ENCODE measurements around the gene OR2H2. TPM values are rescaled to one million over a fixed set of nuclear protein-coding genes. Genes with fewer than 3 reads are reported as not detected.

OR2H2 gene
- polyA plus RNA-seq, 1 donor: 0.03 TPM

DNA sequence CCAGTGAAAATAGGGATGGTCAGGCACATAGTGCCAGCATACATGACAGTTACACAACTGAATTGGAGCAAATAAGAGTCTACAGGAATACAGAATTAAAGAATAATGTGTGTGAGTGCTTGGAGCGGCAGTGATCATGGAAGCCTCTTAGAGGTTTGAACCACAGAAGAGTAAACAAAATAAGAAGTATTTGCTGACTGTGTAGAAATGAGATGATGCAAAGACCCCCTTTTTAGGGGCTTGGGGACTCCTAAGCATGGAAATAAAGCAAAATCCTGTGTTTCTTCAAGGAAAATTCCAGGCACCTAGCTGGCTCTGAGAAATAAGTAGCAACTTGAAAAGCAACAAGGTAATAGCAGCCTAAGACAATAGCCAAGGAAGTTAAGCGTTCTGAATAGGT, 6.8 kb downstream of the OR2H2 start:
- Histone ChIP-seq H3K4me1 (ENCODE audit: control insufficient read depth, insufficient read depth, low read length) (no peaks in the 10 kb centered on the region), H3K4me3 (ENCODE audit: low read length) (no peak overlapping the region), H3K27ac (ENCODE audit: low read length) (no peak overlapping the region), H3K36me3 (ENCODE audit: control insufficient read depth, insufficient read depth, low read length) (no peaks in the 10 kb centered on the region), H3K27me3 (ENCODE audit: control insufficient read depth, insufficient read depth, low read length) (no peaks in the 10 kb centered on the region), H3K9me3 (ENCODE audit: control insufficient read depth, low read depth, low read length) (no peaks in the 10 kb centered on the region)
- WGBS (ENCODE audit: insufficient coverage, low lambda C conversion rate): 81% methylated on average over 2 of the region's 2 CpGs
- DNase-seq: no peak

DNA sequence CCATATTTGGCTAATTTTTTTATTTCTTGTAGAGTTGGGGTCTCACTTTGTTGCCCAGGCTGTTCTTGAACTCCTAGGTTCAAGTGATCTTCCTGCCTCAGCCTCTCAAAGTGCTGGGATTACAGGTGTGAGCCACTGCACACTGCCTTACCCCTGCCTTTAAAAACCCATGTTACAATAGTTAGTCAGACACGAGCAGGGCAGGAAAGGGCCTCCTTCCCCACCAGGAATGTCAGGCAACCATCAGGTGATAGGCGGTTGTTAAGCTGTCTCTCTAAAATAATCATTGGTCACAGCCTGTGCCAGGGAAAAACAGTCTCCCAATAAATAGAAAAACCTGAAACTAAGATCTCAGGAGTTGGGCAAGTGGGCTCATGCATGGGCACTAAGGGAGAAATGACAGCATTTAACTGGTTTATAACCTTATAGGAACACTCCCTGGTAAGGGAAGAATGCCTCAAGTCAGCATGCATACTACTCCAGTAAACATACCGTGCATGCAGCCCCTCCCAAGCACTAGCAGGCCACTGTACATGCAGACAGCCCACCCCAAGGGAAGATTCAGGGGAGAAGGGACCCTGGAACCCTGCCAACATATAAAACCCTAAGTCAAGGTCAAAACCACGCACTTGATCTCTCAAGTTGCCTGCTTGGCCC, 8.4 kb downstream of the OR2H2 start:
- DNase-seq: no peak
- WGBS (ENCODE audit: insufficient coverage, low lambda C conversion rate): 40% methylated on average over 1 of the region's 4 CpGs
- Histone ChIP-seq H3K4me1 (ENCODE audit: control insufficient read depth, insufficient read depth, low read length) (no peaks in the 10 kb centered on the region), H3K4me3 (ENCODE audit: low read length) (no peak overlapping the region), H3K9me3 (ENCODE audit: control insufficient read depth, low read depth, low read length) (no peaks in the 10 kb centered on the region), H3K27me3 (ENCODE audit: control insufficient read depth, insufficient read depth, low read length) (no peaks in the 10 kb centered on the region), H3K27ac (ENCODE audit: low read length) (no peak overlapping the region), H3K36me3 (ENCODE audit: control insufficient read depth, insufficient read depth, low read length) (no peaks in the 10 kb centered on the region)

DNA sequence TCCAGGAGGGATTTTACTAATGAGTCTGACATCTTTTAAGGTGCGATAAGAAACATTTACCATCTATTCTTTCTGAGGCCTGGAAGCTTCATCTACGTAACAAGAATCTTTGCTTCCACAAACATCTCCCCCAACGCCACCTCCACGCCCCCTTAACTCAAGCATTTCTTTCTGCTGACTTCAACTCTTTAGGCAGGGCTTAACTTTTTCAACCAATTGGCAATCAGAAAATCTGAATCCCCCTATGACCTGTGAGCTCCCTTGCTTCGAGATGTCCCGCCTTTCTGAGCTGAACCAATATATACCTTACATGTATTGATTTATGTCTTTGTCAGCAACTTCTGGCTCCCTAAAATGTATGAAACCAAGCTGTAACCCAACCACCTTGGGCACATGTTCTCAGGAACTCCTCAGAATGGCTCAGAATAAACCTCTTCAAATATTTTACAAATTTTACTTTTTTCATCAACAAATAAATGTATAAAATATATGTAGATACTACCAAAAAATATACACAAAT, 11.5 kb downstream of the OR2H2 start:
- Histone ChIP-seq H3K27ac (ENCODE audit: low read length) (no peak overlapping the region), H3K4me3 (ENCODE audit: low read length) (no peak overlapping the region), H3K4me1 (ENCODE audit: control insufficient read depth, insufficient read depth, low read length) (no peaks in the 10 kb centered on the region), H3K27me3 (ENCODE audit: control insufficient read depth, insufficient read depth, low read length) (no peaks in the 10 kb centered on the region), H3K36me3 (ENCODE audit: control insufficient read depth, insufficient read depth, low read length) (no peaks in the 10 kb centered on the region), H3K9me3 (ENCODE audit: control insufficient read depth, low read depth, low read length) (no peaks in the 10 kb centered on the region)
- WGBS (ENCODE audit: insufficient coverage, low lambda C conversion rate): 100% methylated on average over 1 of the region's 6 CpGs
- no peak for DNase-seq

DNA sequence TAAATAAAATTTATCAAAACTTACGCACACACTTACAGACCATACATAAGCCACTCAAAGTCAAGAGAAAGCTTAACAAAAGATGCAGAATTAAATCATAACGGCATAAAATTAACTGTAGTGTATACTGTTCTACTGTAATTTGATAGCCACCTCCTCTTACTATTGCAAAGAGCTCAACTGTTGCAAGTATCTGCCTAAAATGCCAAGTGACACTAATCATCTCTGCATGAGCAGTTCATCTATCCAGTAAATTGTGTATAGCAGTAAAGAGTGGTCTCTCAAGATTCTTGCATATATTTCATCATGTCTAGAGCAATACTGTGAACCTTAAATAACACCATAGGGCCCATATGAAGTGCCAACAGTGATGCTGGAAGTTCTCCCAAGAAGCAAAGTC, 12.3 kb downstream of the OR2H2 start:
- no peaks in the 10 kb centered on the region for H3K9me3 ChIP-seq (ENCODE audit: control insufficient read depth, low read depth, low read length)
- no peaks in the 10 kb centered on the region for H3K27me3 ChIP-seq (ENCODE audit: control insufficient read depth, insufficient read depth, low read length)
- H3K4me3 ChIP-seq (ENCODE audit: low read length): no peak overlapping the region
- no peaks in the 10 kb centered on the region for H3K36me3 ChIP-seq (ENCODE audit: control insufficient read depth, insufficient read depth, low read length)
- H3K4me1 ChIP-seq (ENCODE audit: control insufficient read depth, insufficient read depth, low read length): no peaks in the 10 kb centered on the region
- no peak overlapping the region for H3K27ac ChIP-seq (ENCODE audit: low read length)
- WGBS (ENCODE audit: insufficient coverage, low lambda C conversion rate): 100% methylated on average over 1 of the region's 2 CpGs
- DNase-seq: no peak

DNA sequence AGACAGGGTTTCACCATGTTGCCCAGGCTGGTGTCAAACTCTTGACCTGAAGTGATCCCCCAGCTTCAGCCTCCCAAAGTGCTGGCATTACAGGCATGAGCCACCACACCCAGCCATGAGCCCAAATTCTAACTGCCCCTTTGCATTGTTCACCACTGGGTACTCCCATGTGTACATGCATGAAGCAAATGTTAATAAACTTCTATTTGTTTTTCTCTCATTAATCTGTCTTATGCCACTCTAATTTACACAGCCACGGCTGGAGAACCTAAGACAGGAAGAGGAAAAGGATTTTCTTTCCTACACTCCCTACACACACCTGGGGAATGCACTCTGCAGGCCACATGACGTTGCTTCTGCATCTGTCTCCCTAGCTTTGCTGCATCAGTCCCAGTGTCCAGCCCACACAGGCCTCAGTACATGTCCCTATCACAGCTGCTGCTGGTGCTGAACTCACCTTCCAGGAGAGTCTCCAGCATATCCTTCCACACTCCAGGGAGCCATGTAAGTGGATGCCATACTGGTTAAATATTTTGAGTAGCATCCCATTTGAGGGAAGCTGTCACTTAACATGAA, 13.3 kb downstream of the OR2H2 start:
- H3K4me1 ChIP-seq (ENCODE audit: control insufficient read depth, insufficient read depth, low read length): no peaks in the 10 kb centered on the region
- no peaks in the 10 kb centered on the region for H3K9me3 ChIP-seq (ENCODE audit: control insufficient read depth, low read depth, low read length)
- no peaks in the 10 kb centered on the region for H3K36me3 ChIP-seq (ENCODE audit: control insufficient read depth, insufficient read depth, low read length)
- WGBS (ENCODE audit: insufficient coverage, low lambda C conversion rate): 50% methylated on average over 1 of the region's 2 CpGs
- H3K27me3 ChIP-seq (ENCODE audit: control insufficient read depth, insufficient read depth, low read length): no peaks in the 10 kb centered on the region
- no peak overlapping the region for H3K4me3 ChIP-seq (ENCODE audit: low read length)
- no peak overlapping the region for H3K27ac ChIP-seq (ENCODE audit: low read length)
- no peak for DNase-seq

DNA sequence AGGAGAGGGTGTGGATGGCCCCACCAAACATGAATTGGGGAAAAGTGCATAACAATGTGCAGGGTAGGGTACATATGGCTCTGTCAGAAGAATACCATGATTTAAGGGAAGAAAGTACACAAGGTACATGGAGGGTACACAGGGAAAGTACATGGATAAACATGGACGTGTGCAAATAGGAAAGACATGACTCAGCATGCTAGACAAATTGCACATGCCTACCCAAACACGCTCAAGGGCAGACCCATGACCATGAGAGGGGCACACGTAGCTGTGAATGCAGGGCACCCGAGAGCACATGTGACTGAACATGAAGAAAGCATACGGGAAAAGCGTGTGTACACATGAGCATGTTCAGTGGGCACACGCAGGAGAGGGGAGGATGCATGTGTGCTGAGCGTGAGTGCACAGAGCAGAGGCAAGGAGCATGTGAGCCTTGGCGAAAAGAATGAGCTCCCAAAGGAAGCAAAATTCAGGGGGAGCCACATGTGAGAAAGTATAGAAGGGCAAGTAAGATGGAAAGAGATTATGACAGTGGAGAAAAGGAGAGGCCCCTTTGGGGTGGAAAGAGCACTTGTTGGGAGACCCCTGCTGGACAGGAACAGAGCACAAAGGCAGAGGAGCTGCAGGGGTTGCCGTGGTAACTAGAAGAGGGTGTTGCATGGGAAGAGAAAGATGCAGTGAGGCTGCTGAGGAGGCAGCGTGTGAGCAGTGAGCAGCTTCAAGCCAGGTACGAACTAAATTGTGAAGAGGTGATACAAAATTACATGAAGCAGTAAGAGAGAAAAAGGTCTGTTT, 17.8 kb downstream of the OR2H2 start:
- WGBS (ENCODE audit: insufficient coverage, low lambda C conversion rate): 73% methylated on average over 3 of the region's 12 CpGs
- no peak for DNase-seq
- H3K36me3 ChIP-seq (ENCODE audit: control insufficient read depth, insufficient read depth, low read length): peaks cover 5% of the 10 kb centered on the region

DNA sequence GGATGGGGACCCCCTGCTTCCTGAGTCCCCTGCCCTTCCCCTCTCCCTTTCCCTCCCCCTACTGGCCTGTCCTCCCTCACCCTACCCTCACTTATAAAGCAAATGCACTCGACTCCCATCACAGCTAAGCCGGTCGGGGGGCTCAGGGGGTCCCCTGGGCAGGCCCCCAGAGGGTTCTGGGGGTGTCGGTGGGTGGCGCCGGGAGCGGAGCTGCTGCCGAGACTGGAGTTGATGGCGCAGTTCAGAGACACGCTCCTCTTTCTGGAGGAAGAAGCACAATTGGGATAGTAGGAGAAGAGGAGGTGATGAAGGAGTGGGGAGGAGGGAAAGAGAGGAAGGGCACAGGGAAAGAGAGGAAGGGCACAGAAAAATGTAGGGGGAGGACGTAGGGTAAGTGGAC, 18.5 kb downstream of the OR2H2 start:
- no peak for DNase-seq
- H3K36me3 ChIP-seq (ENCODE audit: control insufficient read depth, insufficient read depth, low read length): peaks cover 8% of the 10 kb centered on the region
- no peaks in the 10 kb centered on the region for H3K4me1 ChIP-seq (ENCODE audit: control insufficient read depth, insufficient read depth, low read length)
- no peak overlapping the region for H3K4me3 ChIP-seq (ENCODE audit: low read length)
- 82% methylated on average over 1 of the region's 11 CpGs for WGBS (ENCODE audit: insufficient coverage, low lambda C conversion rate)
- H3K27me3 ChIP-seq (ENCODE audit: control insufficient read depth, insufficient read depth, low read length): no peaks in the 10 kb centered on the region
- H3K9me3 ChIP-seq (ENCODE audit: control insufficient read depth, low read depth, low read length): no peaks in the 10 kb centered on the region
- no peak overlapping the region for H3K27ac ChIP-seq (ENCODE audit: low read length)

More for the DNA sequence above, 17.8 kb downstream of the OR2H2 start:
- H3K4me3 ChIP-seq (ENCODE audit: low read length): no peak overlapping the region
- no peaks in the 10 kb centered on the region for H3K27me3 ChIP-seq (ENCODE audit: control insufficient read depth, insufficient read depth, low read length)
- no peak overlapping the region for H3K27ac ChIP-seq (ENCODE audit: low read length)
- H3K4me1 ChIP-seq (ENCODE audit: control insufficient read depth, insufficient read depth, low read length): no peaks in the 10 kb centered on the region
- no peaks in the 10 kb centered on the region for H3K9me3 ChIP-seq (ENCODE audit: control insufficient read depth, low read depth, low read length)

DNA sequence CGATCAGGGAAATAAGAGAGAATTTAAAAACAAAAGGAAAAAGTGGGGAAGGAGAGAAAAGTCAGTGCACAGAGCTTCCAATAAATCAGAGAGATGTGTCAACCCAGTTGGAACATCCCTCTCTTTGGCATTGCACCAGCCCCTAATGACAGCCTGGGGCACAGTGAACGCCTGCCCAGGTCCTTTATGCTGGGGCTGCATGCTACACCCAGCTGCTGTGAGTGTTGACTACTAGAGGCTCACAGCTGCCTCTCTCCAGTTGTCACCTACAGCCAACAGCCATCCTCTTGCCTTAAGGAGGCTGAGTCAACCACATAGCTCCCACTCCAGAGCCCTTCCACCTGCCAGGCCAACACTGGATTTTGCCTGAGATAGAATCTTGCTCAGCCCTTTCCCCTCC, 19.0 kb downstream of the OR2H2 start:
- WGBS (ENCODE audit: insufficient coverage, low lambda C conversion rate): 100% methylated on average over 1 of the region's 2 CpGs
- no peaks in the 10 kb centered on the region for H3K9me3 ChIP-seq (ENCODE audit: control insufficient read depth, low read depth, low read length)

DNA sequence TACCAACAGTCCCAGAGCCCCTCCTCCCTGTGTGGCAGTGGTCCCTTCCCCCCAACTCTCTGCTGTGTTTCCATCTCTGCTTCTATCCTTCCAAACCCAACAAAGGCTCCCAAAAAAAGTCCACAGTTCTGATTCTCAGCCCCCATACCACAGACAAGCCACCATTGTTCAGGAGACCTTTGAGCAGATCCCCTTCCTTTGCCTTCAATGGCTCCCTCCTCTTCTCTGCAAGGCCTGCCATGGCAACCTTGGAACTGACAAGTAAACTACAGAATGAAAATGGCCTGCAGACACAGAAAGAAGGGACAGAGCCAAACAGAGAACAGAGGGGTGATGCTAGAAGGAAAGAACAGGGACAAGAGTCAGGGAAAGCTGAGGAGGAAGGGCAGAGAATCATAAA, 23.2 kb downstream of the OR2H2 start:
- H3K4me1 ChIP-seq (ENCODE audit: control insufficient read depth, insufficient read depth, low read length): no peaks in the 10 kb centered on the region
- no peak overlapping the region for H3K27ac ChIP-seq (ENCODE audit: low read length)
- H3K4me3 ChIP-seq (ENCODE audit: low read length): no peak overlapping the region
- no peak for DNase-seq
- H3K9me3 ChIP-seq (ENCODE audit: control insufficient read depth, low read depth, low read length): no peaks in the 10 kb centered on the region
- no peaks in the 10 kb centered on the region for H3K27me3 ChIP-seq (ENCODE audit: control insufficient read depth, insufficient read depth, low read length)
- peaks cover 10% of the 10 kb centered on the region for H3K36me3 ChIP-seq (ENCODE audit: control insufficient read depth, insufficient read depth, low read length)

More for the DNA sequence above, 19.0 kb downstream of the OR2H2 start:
- Histone ChIP-seq H3K27me3 (ENCODE audit: control insufficient read depth, insufficient read depth, low read length) (no peaks in the 10 kb centered on the region), H3K36me3 (ENCODE audit: control insufficient read depth, insufficient read depth, low read length) (peaks cover 8% of the 10 kb centered on the region), H3K27ac (ENCODE audit: low read length) (no peak overlapping the region), H3K4me3 (ENCODE audit: low read length) (no peak overlapping the region), H3K4me1 (ENCODE audit: control insufficient read depth, insufficient read depth, low read length) (no peaks in the 10 kb centered on the region)
- DNase-seq: no peak

DNA sequence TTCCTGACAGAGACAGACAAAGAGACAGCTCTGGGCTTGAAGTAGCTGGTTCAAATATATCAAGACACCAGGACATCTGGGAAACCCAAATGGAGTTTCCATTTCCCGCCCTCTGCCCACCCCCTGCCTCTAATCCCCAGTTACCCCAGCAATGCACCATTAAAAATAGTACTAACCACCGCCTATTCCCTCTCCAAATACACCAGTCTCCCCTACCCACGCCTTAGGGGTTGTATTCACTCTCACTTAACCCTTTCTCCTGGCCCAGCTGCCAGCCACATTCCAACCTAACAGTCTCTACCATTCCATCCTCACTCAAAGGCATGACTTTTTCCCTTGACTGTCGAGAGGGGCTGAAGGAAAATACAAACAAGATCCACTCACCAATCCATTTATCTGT, 25.6 kb downstream of the OR2H2 start:
- no peak for DNase-seq
- Histone ChIP-seq H3K9me3 (ENCODE audit: control insufficient read depth, low read depth, low read length) (no peaks in the 10 kb centered on the region), H3K36me3 (ENCODE audit: control insufficient read depth, insufficient read depth, low read length) (peaks cover 15% of the 10 kb centered on the region), H3K27ac (ENCODE audit: low read length) (no peak overlapping the region), H3K4me1 (ENCODE audit: control insufficient read depth, insufficient read depth, low read length) (no peaks in the 10 kb centered on the region), H3K4me3 (ENCODE audit: low read length) (no peak overlapping the region), H3K27me3 (ENCODE audit: control insufficient read depth, insufficient read depth, low read length) (no peaks in the 10 kb centered on the region)
- WGBS (ENCODE audit: insufficient coverage, low lambda C conversion rate): 80% methylated on average over 1 of the region's 4 CpGs

Measured in large intestine (tissue), 3 donors.